CD4-positive, CD25-positive, alpha-beta regulatory T cell (primary cell): ENCODE results near the gene CEP170B. TPM values are rescaled to one million over a fixed set of nuclear protein-coding genes. Genes with fewer than 3 reads are reported as not detected.
A peak's percentile ranks its signal among the peaks of the same experiment; 100 is the strongest.

Experiments used
- ATAC-seq, 2 donors: fragments of 150-1000 bp; cut with Tn5 transposase; one replicate each; pipeline ENCODE4 v1.10.0; 2021; ENCODE audit warnings: low read depth in 2 of 2, moderate number of reproducible peaks in 2 of 2, moderate library complexity in 1 of 2
- DNase-seq, 3 donors: peaks; one replicate each; pipeline versions ENCODE4 v3.0.0 to v3.0.0-alpha.2; 2012 to 2022; ENCODE audit warnings: mixed read lengths in 1 of 3
- H3K27ac ChIP-seq: one replicate; pipeline ENCODE4 v1.7.0; 2013; ENCODE audit warnings: mild to moderate bottlenecking, low read length; ENCODE audit not compliant: insufficient read depth, poor library complexity, severe bottlenecking
- H3K27me3 ChIP-seq: one replicate; pipeline ENCODE4 v1.7.0; 2013; ENCODE audit warnings: low read length; ENCODE audit not compliant: control insufficient read depth, insufficient read depth
- H3K36me3 ChIP-seq: one replicate; pipeline ENCODE4 v1.7.0; 2013; ENCODE audit warnings: mild to moderate bottlenecking, low read length, moderate library complexity; ENCODE audit not compliant: control insufficient read depth, insufficient read depth
- H3K4me1 ChIP-seq: 2 replicates; pipeline ENCODE4 v1.7.0; 2013; ENCODE audit warnings: mild to moderate bottlenecking, low read length; ENCODE audit not compliant: insufficient read depth, control insufficient read depth, poor library complexity, severe bottlenecking
- H3K4me3 ChIP-seq: one replicate; pipeline ENCODE4 v1.7.0; 2013; ENCODE audit warnings: low read depth, mild to moderate bottlenecking, low read length, moderate library complexity
- H3K9me3 ChIP-seq, 2 experiments: 1 replicate in 1 of 2; 2 replicates in 1 of 2; pipeline ENCODE4 v1.7.0; 2013; ENCODE audit warnings: low read length in 2 of 2, mild to moderate bottlenecking in 1 of 2, moderate library complexity in 1 of 2; ENCODE audit not compliant: control insufficient read depth in 2 of 2
- H3K27ac Mint-ChIP-seq, 3 donors: one replicate each; pipeline ENCODE4 v1.8.0; 2020 to 2022; ENCODE audit warnings: mild to moderate bottlenecking in 3 of 3, mixed read lengths in 3 of 3, moderate library complexity in 2 of 3
- H3K27me3 Mint-ChIP-seq: one replicate; pipeline ENCODE4 v1.8.0; 2022; ENCODE audit warnings: mild to moderate bottlenecking, mixed read lengths
- H3K36me3 Mint-ChIP-seq: one replicate; pipeline ENCODE4 v1.8.0; 2020; ENCODE audit warnings: mixed read lengths
- H3K4me1 Mint-ChIP-seq, 4 donors: one replicate each; pipeline ENCODE4 v1.8.0; 2020 to 2022; ENCODE audit warnings: mixed read lengths in 4 of 4, mild to moderate bottlenecking in 1 of 4
- H3K4me3 Mint-ChIP-seq, 4 donors: one replicate each; pipeline ENCODE4 v1.8.0; 2020 to 2022; ENCODE audit warnings: mild to moderate bottlenecking in 4 of 4, mixed read lengths in 4 of 4, moderate library complexity in 3 of 4
- H3K9me3 Mint-ChIP-seq, 7 donors: one replicate each; pipeline ENCODE4 v1.8.0; 2020 to 2022; ENCODE audit warnings: mixed read lengths in 7 of 7, mild to moderate bottlenecking in 3 of 7, moderate library complexity in 2 of 7
- polyA plus RNA-seq, 4 donors: library from polyadenylated mRNA; unstranded; fragments of 300-500 nt; fragmentation: Illumina TruSeq; gene quantifications; one replicate each; pipeline ENCODE4 v1.2.3, GENCODE V29; 2021
- total RNA-seq: library from RNA; stranded (reverse); gene quantifications from one replicate; pipeline ENCODE4 v1.2.3, GENCODE V29; 2022

The CEP170B gene
- total and polyA plus RNA-seq, 5 donors from 2014 or later = 0.03 to 3.1 TPM; not detected in 3

DNA sequence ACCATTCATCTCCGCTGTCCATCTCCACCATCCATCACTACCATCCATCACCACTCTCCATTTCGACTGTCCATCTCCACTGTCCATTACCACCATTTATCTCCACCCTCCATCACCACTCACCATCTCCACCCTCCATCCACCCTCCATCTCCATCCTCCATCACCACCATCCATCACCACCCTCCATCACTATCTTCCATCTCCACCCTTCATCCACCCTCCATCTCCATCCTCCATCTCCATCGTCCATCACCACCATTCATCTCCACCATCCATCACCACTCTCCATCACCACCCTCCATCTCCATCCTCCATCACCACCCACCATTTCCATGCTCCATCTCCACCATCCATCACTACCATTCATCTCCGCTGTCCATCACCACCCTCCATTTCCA, 5.2 kb upstream of the CEP170B start:
- Mint-ChIP-seq H3K9me3 (no peaks in the 10 kb centered on the region), H3K4me1 (peaks cover 0 to 2% (median 0%) of the 10 kb centered on the region in 4 donors), H3K4me3 (no peak overlapping the region), H3K27me3 (peaks cover 8% of the 10 kb centered on the region), H3K36me3 (no peaks in the 10 kb centered on the region), H3K27ac (no peak overlapping the region)
- Histone ChIP-seq H3K4me3 (no peak overlapping the region), H3K9me3 (no peaks in the 10 kb centered on the region), H3K36me3 (no peaks in the 10 kb centered on the region), H3K4me1 (peaks cover 9% of the 10 kb centered on the region), H3K27ac (no peak overlapping the region), H3K27me3 (no peaks in the 10 kb centered on the region)
- ATAC-seq = no peak
- DNase-seq = no peak

DNA sequence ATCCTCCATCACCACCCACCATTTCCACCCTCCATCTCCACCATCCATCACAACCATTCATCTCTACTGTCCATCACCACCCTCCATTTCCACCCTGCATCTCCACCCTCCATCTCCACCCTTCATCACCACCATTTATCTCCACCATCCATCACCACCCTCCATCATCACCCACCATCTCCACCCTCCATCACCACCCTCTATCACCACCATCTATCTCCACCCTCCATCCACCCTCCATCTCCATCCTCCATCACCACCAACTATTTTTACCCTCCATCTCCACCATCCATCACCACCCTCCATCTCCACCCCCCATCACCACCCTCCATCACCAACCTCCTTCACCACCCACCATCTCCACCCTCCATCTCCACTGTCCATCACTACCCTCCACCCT, 4.7 kb upstream of the CEP170B start:
- no peak overlapping the region for H3K27ac Mint-ChIP-seq
- Histone ChIP-seq H3K27ac (no peak overlapping the region), H3K4me3 (no peak overlapping the region), H3K27me3 (no peaks in the 10 kb centered on the region), H3K36me3 (no peaks in the 10 kb centered on the region), H3K4me1 (peaks cover 9% of the 10 kb centered on the region), H3K9me3 (no peaks in the 10 kb centered on the region)
- no peaks in the 10 kb centered on the region for H3K36me3 Mint-ChIP-seq
- H3K9me3 Mint-ChIP-seq = no peaks in the 10 kb centered on the region
- no peak for ATAC-seq
- peaks cover 0 to 2% (median 0%) of the 10 kb centered on the region in 4 donors for H3K4me1 Mint-ChIP-seq
- peaks cover 8% of the 10 kb centered on the region for H3K27me3 Mint-ChIP-seq
- H3K4me3 Mint-ChIP-seq = no peak overlapping the region
- no peak for DNase-seq

DNA sequence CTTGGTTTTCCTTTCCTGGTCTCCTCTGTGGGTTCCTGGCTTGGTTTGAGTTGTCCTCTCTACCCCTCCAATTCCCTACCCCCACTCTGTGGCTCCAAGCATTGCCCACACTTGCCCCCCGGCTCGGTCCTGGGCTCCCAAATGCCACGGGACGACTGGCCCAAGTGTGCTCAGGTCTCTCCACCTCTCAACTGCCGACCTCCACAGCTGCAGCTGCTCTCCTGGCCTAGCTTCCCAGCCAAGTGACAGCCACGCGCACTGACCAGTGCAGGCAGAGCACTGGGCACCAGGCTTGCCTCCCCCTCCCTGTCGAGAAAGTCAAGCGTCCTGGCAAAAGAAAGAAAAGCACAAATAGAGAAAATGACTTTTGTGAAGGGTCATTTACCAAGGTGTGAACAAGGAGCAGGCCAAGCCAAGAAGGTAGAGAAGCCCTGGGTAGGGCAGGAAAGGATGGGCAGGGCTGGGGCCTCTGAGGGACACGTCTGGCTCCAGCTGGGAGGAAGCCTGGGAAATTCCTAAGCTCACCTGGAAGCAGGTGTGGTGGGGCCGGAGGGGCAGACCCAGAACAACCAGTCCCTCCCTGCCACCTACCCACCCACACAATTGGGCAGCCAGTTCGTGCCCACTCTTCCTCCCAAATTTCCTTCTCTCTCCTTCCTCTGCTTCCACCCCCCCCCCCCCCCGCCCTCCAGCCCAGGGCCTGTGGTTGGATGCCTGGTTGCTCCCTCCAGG, 1.8 kb upstream of the CEP170B start:
- H3K36me3 ChIP-seq = no peaks in the 10 kb centered on the region
- peaks cover 20% of the 10 kb centered on the region for H3K4me1 ChIP-seq
- no peak overlapping the region for H3K27ac Mint-ChIP-seq

DNA sequence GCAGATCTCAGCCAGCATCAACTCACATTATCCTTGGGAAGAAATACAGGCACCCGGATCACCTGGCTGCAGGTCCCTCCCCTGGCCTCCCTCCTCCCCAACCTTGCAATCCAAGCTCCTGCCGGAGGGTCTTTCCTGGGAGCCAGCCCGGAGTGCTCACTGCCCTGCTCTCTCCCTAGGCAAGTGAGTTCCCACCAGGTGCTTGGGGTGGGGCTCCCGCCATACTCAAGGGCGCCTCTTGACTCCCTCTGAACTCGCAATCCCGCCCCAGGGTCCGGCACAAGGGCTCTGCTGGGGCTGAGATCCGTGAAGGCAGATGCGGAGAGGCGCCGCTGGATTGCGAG, 1.2 kb upstream of the CEP170B start:
- Mint-ChIP-seq H3K27me3 (peaks cover 16% of the 10 kb centered on the region), H3K27ac (no peak overlapping the region)
- no peaks in the 10 kb centered on the region for H3K27me3 ChIP-seq

More for the DNA sequence above, 1.8 kb upstream of the CEP170B start:
- ATAC-seq = no peak
- no peak for DNase-seq
- peaks cover 0 to 16% (median 0%) of the 10 kb centered on the region in 4 donors for H3K4me1 Mint-ChIP-seq
- H3K9me3 Mint-ChIP-seq = no peaks in the 10 kb centered on the region
- H3K27me3 Mint-ChIP-seq = peaks cover 16% of the 10 kb centered on the region
- H3K9me3 ChIP-seq = no peaks in the 10 kb centered on the region
- no peaks in the 10 kb centered on the region for H3K27me3 ChIP-seq
- H3K27ac ChIP-seq = no peak overlapping the region
- H3K4me3 ChIP-seq = no peak overlapping the region
- no peaks in the 10 kb centered on the region for H3K36me3 Mint-ChIP-seq
- H3K4me3 Mint-ChIP-seq = peak overlapping the region in 2 of 4 donors; percentile 38 to 63

DNA sequence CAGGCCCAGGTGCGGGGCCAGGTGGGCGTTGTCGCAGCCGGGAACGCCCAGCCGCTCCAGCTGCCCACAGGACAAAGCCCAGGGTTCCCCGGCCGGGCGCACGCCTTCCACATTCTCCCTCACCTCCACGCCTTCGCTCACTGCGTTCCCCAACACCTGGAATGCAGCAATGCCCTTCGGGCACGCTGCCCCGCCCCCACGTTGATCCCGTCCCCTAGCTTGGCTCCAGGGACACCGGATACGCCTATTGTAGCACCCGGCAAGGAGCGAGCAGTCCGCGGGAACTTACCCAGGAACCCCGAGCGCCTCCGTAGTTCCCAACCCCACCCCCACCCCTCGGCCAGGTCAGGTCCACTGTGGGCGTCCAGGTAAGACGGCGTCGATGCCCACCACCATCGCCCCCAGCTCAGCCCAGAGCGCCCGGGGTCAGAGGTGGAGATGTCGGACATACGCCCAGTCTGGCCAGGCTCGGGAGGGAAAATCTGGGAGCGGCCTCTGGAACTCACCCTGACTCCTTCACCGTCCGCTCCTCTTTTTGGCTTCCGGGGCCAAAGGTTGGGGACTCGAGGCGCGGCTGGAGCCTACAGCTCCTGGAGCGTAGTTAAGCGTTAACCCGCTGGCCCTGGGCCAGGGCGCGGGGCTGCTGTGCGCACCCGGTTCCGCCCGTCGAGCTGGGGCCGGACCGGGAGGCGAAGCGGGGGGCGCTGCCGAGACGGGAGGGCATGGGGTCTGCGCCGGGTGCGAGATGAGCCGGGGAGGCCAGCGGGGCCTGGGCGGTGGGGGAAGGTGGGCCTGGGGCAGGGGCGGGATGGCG, 594 bp upstream of the CEP170B start:
- H3K27me3 Mint-ChIP-seq = peaks cover 16% of the 10 kb centered on the region
- H3K4me3 Mint-ChIP-seq = peak overlapping the region in 3 of 4 donors; percentile 43 to 70 (median 56)
- ATAC-seq = no peak
- no peaks in the 10 kb centered on the region for H3K27me3 ChIP-seq
- H3K9me3 ChIP-seq = no peaks in the 10 kb centered on the region
- no peak overlapping the region for H3K27ac ChIP-seq
- DNase-seq = no peak
- no peaks in the 10 kb centered on the region for H3K36me3 Mint-ChIP-seq
- peak overlapping the region in 1 of 3 donors; percentile 26 for H3K27ac Mint-ChIP-seq
- no peak overlapping the region for H3K4me3 ChIP-seq
- peaks cover 20% of the 10 kb centered on the region for H3K4me1 ChIP-seq
- H3K9me3 Mint-ChIP-seq = no peaks in the 10 kb centered on the region
- H3K36me3 ChIP-seq = no peaks in the 10 kb centered on the region
- peaks cover 0 to 16% (median 0%) of the 10 kb centered on the region in 4 donors for H3K4me1 Mint-ChIP-seq

More for the DNA sequence above, 1.2 kb upstream of the CEP170B start:
- no peaks in the 10 kb centered on the region for H3K9me3 ChIP-seq
- DNase-seq (no peak), ATAC-seq (no peak)
- Mint-ChIP-seq H3K9me3 (no peaks in the 10 kb centered on the region), H3K36me3 (no peaks in the 10 kb centered on the region), H3K4me1 (peaks cover 0 to 16% (median 0%) of the 10 kb centered on the region in 4 donors), H3K4me3 (peak overlapping the region in 2 of 4 donors; percentile 63 to 70)
- H3K36me3 ChIP-seq = no peaks in the 10 kb centered on the region
- H3K4me3 ChIP-seq = no peak overlapping the region
- H3K4me1 ChIP-seq = peaks cover 20% of the 10 kb centered on the region
- no peak overlapping the region for H3K27ac ChIP-seq

DNA sequence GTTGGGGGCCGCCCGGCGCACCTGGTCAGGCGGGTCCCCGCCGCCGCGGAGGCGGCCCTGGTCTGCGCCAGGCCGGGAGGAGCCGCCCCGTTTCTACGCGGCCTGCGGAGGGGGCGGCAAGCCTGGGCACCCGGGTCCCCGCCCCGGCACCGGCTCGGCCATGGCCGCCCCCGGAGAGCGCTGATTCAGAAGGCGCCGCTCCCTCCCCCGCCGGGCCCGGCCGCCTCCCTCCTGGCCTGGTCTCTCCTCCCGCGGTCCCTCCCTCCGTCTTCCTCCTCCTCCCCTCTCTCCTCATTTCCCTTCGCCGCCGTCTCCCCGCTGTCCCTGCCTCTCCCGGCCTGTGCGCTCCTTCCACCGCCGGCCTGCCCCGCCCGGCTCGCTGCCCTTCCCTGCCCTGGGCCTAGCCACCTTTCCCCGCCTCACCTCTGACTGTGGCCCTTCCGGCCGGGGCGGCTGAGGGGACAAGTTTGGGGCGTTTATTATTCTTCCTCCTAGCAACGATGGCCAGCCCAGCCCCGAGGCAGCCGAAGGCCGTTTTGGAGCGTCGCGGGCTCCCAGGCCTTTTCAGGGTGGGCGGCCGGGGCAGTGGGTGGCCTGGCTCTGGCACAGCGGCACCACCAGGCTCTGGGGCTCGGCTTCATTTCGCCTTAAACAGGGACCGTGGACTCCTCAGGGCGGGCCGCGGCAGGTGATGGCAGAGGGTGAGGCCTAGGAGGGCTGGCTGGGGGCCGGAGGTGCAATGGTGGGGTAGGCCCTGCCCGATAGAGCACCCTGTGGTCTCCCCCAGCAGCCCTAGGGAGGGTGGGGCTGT, 768 bp downstream of the CEP170B start:
- Histone ChIP-seq H3K27ac (no peak overlapping the region), H3K9me3 (no peaks in the 10 kb centered on the region), H3K4me3 (no peak overlapping the region), H3K36me3 (no peaks in the 10 kb centered on the region), H3K27me3 (no peaks in the 10 kb centered on the region), H3K4me1 (peaks cover 20% of the 10 kb centered on the region)
- DNase-seq = peak in 2 of 3 donors; percentile 21
- no peaks in the 10 kb centered on the region for H3K36me3 Mint-ChIP-seq
- peaks cover 0 to 16% (median 0%) of the 10 kb centered on the region in 4 donors for H3K4me1 Mint-ChIP-seq
- H3K27me3 Mint-ChIP-seq = peaks cover 16% of the 10 kb centered on the region
- peak overlapping the region in 3 of 4 donors; percentile 66 to 74 (median 74) for H3K4me3 Mint-ChIP-seq
- no peak overlapping the region for H3K27ac Mint-ChIP-seq
- H3K9me3 Mint-ChIP-seq = no peaks in the 10 kb centered on the region
- peak; percentile 16 to 32 for ATAC-seq
